ENCODE measurements around the gene DNAJB8.

Gene DNAJB8

DNA sequence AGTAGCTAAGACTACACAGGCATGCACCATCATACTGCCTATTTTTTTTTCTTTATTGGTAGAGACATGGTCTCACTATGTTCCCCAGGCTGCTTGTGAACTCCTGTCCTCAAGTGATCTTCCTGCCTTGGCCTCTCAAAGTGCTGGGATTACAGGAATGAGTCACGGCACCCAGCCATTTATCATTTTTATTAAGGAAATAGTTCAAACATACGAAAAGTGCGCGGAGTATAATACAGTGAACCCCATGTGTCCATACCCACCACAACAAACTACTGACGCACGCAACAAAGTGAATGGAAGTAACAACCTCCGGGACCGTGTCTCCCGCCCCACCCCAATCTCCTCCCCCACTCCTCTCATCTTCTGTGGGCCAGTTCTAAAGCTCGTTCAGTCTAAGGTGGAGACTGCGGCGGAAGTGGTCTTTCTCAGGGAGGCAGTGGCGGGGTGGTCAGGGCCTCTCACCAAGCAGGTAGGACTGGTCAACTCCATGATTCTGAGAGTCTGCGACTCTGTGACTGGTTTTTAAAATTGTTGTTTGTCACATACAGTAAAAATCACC, 42.1 kb downstream of the DNAJB8 start:
- DNase-seq, result no peak

DNA sequence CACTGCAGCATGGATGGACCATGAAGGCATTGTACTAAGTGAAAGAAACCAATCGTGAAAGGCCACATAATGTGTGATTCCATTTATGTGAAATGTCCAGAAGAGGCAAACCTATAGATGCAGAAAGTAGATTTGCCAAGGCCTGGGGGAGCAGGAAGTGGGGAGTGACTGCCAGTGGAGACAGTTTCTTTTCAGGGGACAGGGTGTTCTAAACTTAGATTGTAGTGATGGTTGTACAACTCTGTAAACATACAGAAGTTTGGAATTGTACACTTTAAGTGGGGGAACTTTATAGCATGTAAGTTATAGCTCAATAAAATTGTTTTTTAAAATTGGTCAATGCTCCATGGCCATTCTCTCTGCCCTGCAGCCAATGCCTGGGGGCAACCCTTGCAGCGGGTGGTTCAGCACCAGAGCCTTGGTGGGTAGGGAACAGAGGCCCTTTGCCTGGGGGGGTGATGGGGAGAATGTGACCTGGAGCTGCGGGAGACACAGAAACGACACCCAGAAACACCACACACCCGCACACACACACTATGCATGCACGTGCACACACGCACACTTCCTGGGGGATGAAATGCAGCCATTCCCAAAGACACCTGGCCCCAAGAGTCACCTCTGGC, 43.1 kb downstream of the DNAJB8 start:
- no peak for DNase-seq

DNA sequence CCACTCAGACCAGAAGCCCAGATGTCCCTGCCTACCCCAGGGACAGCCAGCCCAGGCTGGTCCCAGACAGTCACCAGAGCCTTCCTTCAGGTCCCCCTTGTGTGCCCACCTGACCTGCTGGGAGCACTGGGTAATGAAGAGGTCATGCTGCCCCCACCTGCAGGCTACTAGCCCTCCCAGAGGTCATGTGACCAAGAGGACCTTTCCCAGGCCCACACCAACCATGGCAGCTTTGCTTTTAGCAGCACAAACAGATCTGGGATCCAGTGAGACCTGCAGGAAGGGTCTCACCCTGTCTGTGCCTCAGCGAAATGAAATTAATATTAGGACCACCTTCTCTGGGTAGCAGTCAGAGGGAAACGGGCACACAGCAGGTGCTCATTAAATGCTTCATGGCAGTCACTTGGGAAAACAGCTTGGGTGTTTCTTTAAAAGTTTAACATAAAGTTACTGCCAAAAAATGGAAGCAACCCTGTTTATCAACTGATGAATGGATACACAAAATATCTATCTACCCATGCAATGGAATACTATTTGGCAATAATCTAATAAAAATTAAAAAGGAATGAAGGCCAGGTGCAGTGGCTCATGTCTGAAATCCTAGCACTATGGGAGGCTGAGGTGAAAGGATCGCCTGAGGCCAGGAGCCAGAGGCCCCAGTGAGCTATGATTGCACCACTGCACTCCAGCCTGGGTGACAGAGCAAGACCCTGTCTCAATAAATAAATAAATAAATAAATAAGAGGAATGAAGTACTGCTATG, 43.7 kb downstream of the DNAJB8 start:
- no peak for DNase-seq

- DNase-seq, result no peak
Measured at GRCh38 chr3:128421966-128422365, 44.7 kb downstream of the DNAJB8 start.

DNA sequence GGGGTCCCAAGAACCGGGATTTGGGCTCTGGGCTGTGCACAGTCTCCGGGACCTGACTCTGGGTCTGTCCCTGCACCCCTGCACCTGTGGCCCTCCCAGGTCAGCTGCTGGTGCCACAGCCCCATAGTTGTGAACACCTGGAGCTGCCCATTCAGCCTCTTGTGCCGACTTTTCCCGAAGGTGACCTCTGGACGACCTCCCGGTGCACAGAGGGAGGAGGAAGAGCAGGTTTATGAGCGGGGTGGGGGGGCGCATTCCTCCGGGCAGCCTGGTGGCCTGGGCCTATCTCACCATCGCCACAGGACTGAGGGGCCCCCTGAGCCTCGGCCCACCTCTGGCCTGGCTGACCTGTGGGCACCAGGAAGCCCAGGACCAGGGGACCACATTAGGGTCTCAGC, 45.3 kb downstream of the DNAJB8 start:
- DNase-seq, result no peak

- DNase-seq, result no peak
Measured at GRCh38 chr3:128420720-128421438, 45.8 kb downstream of the DNAJB8 start.

DNA sequence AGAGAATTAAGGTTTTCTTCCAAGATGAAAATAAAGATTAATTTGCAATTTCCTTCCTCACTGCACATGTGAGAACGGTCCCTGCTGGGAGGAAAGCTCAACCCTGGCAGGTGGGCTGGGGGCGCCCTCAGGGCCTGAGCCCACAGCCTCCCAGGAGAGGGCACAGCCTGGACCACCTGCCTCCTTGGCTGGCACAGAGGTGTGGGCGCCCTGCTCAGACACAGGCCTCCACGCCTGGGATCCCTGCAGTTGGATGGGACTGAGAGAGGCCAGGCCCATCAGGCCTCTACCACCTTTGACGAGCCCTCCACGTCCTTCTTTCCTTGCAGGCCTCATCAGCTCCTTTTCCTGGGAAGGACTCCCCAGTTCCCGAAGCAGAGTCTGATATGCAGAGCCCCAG, 46.4 kb downstream of the DNAJB8 start:
- no peak for DNase-seq

DNA sequence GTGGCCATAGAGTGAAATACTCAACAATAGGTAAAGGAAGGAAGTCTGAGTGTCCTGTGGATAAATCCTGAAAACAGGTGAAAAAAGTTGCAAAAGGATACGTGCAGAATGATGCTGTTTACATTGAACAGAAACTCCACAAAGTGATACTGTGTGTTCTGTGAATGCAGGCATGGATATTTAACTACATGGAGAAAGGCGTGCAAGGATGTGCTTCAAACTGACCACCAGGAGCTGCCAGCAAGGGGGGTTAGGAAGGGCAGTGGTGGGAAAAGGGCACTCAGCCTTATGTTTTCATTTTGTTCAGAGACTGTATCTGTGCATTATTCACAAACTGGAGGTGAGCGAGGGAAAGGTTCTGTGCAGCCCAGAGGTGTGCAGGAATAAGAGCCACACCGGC, 47.4 kb downstream of the DNAJB8 start:
- no peak for DNase-seq

DNA sequence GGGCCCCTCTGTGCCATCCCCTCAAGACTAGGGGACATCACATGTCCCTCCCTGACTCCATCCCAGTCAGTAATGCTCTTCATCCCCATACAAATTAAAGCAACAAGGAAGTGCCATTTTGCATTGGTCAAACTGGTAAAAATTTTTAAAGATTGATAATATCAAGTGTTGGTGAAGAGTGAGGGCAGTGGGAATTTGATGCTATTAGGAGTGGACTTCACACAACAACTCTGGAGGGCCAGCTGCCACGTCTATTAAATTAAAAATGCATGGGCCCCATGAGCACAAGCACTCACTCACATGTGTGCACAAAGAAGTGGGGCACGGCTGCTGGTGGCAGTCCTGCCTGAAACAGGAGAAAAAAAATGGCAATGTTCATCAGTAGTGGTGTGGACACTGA, 47.8 kb downstream of the DNAJB8 start:
- DNase-seq, result no peak

GRCh38 chr3:128416578-128417211, 50.0 kb downstream of the DNAJB8 start:
- DNase-seq, result no peak

- DNase-seq, result no peak
Measured at GRCh38 chr3:128415773-128416577, 50.7 kb downstream of the DNAJB8 start.

DNA sequence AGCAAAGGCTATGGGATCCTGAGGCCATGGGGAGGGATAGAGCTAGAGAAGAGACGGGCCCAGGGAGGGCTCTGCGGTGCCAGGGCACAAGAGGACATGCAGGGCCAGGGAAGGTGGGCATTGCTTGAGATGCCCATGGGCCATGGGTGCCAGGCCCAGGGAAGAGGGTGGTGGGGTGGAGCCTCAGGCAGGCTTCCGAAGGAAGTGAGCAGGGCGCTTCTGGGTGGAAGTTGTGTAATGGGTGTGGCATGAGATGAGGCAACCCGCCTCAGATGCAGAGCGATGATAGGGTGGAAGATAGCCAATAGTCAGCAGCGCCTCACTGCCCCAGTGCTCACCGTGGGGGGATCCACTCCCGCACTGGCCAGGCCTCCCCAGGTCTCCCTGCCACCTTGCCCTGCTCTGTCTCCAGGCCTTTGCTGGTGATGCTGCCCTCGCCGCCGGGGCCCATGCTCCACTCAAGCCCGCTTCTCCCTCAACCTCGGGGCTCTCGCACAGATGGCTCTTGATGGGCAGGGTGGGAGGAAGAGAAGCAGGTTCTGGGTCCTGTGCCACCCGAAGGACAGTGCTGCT, 51.4 kb downstream of the DNAJB8 start:
- no peak for DNase-seq

DNA sequence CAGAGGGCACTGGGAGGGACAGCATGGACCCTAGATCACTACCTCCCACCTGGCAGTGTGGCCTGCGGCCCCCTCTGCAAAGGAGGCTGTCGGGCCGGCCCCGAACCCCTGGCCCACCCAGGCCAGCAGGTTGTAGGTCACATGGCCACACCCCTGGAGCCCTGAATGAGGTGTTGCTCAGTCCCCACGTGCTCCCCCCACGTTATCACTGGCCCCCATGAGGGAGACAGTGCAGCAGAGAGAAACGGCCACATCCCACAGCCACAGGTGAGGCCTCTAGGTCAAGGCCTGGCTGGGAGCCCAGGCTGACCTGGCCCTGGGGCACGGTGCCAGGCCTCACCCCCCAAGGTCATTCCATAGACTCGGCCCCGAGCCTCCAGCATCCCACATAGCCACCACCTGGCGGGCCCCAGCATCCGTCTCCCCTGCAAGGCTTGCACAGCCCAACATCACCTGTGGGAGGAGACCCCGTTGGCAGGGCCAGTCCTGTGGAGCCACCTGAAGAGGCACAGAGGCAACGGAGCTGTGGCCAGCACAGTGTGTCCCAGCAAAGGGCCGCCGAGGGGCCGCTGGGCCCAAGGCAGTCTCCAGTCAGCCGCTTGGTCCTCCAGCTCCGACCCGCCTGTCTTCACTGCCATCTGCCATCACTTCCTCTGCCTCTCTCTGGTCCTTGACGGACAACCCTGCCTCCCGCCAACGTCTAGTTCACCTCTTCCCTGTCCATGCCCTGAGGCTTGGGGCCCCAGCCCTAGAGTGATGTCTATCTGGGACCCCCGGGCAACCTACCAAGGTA, 53.1 kb downstream of the DNAJB8 start:
- no peak for DNase-seq

DNA sequence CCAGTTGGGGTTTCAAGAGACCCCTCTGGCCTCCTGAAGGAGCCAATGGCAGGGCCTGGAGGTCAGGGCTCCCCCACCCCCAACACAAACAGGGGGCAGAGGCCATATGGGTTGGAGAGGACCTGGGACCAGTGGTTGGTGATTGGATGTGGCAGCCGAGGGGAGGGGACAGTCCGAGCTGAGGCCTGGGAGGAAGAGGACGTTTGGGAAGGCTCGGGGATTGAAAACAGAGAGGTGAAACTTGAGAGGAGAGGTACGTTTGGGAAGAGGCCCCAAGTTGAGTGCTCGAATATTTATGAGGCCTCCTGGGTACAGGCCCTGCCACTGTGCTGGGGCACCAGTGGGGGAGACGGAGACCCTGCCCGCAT, 53.7 kb downstream of the DNAJB8 start:
- no peak for DNase-seq
